ENCODE results near the gene DACH1. TPM values are rescaled to one million over a fixed set of nuclear protein-coding genes. Genes with fewer than 3 reads are reported as not detected.

DACH1 gene
- total RNA-seq, 1 experiment from 2014 or later: not detected

- ChIA-PET POLR2A (no interaction called here), CTCF (no interaction called here), RAD21 (ENCODE audit: low non-redundant PET in 1 of 2, low total read pairs in 2 of 2, uncharacterized antibody in 2 of 2, unreplicated experiment in 2 of 2) (no interaction called here)
- Histone ChIP-seq H3K27me3 (ENCODE audit: insufficient read depth, low read length) (no peaks in the 10 kb centered on the region), H3K36me3 (ENCODE audit: control insufficient read depth in 1 of 2, insufficient read depth in 2 of 2, low read length in 2 of 2) (no peaks in the 10 kb centered on the region), H3K9me2 (ENCODE audit: insufficient read depth) (no peaks in the 10 kb centered on the region), H3K4me1 (ENCODE audit: control insufficient read depth in 1 of 2, insufficient read depth in 2 of 2, low read length in 2 of 2) (no peaks in the 10 kb centered on the region), H3K4me3 (replicated peaks in 1 of 2; ENCODE audit: low read depth in 1 of 2, low read length in 2 of 2) (no peak overlapping the region), H3K79me2 (ENCODE audit: insufficient read depth, low read length) (no peaks in the 10 kb centered on the region), H3K27ac (ENCODE audit: low read depth, low read length) (no peak overlapping the region), H4K20me1 (ENCODE audit: insufficient read depth) (no peaks in the 10 kb centered on the region), H3K9ac (ENCODE audit: low read length) (no peak overlapping the region), H3K9me3 (ENCODE audit: control insufficient read depth in 1 of 2, insufficient read depth in 1 of 2, low read depth in 1 of 2, low read length in 2 of 2) (no peaks in the 10 kb centered on the region; a peak in 1 of 4 replicates), H2AFZ (ENCODE audit: low read depth, low read length, poor library complexity, severe bottlenecking) (no peak overlapping the region), H3K4me2 (ENCODE audit: low read length) (no peak overlapping the region)
- intact Hi-C loops (cut with micrococcal nuclease): no loop called here
- TF ChIP-seq EZH2phosphoT487 (IDR thresholded peaks at IDR 0.05; ENCODE audit: borderline replicate concordance): no peak
- no peak for TF ChIP-seq ZNF274 (IDR thresholded peaks at IDR 0.05; ENCODE audit: low read depth, low read length)
- no peak for TF ChIP-seq CBX3 (IDR thresholded peaks at IDR 0.05; ENCODE audit: low read depth)
- TF ChIP-seq, protein P1, sequence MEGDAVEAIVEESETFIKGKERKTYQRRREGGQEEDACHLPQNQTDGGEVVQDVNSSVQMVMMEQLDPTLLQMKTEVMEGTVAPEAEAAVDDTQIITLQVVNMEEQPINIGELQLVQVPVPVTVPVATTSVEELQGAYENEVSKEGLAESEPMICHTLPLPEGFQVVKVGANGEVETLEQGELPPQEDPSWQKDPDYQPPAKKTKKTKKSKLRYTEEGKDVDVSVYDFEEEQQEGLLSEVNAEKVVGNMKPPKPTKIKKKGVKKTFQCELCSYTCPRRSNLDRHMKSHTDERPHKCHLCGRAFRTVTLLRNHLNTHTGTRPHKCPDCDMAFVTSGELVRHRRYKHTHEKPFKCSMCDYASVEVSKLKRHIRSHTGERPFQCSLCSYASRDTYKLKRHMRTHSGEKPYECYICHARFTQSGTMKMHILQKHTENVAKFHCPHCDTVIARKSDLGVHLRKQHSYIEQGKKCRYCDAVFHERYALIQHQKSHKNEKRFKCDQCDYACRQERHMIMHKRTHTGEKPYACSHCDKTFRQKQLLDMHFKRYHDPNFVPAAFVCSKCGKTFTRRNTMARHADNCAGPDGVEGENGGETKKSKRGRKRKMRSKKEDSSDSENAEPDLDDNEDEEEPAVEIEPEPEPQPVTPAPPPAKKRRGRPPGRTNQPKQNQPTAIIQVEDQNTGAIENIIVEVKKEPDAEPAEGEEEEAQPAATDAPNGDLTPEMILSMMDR (IDR thresholded peaks at IDR 0.05 in 2 of 3, conservative IDR thresholded peaks at IDR 0.05 in 1 of 3; ENCODE audit: borderline replicate concordance in 1 of 3, insufficient read depth in 1 of 3, low read depth in 2 of 3, low read length in 2 of 3): no peak
- no peak for TF ChIP-seq EZH2 (IDR thresholded peaks at IDR 0.05)
- TF ChIP-seq RAD21 (IDR thresholded peaks at IDR 0.05; ENCODE audit: low read depth): no peak
- TF ChIP-seq, protein P2, sequence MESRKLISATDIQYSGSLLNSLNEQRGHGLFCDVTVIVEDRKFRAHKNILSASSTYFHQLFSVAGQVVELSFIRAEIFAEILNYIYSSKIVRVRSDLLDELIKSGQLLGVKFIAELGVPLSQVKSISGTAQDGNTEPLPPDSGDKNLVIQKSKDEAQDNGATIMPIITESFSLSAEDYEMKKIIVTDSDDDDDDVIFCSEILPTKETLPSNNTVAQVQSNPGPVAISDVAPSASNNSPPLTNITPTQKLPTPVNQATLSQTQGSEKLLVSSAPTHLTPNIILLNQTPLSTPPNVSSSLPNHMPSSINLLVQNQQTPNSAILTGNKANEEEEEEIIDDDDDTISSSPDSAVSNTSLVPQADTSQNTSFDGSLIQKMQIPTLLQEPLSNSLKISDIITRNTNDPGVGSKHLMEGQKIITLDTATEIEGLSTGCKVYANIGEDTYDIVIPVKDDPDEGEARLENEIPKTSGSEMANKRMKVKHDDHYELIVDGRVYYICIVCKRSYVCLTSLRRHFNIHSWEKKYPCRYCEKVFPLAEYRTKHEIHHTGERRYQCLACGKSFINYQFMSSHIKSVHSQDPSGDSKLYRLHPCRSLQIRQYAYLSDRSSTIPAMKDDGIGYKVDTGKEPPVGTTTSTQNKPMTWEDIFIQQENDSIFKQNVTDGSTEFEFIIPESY (IDR thresholded peaks at IDR 0.05; ENCODE audit: extremely low read depth, insufficient replicate concordance, low read length): no peak
- no peak for TF ChIP-seq CEBPB (IDR thresholded peaks at IDR 0.05; ENCODE audit: low read depth)
- TF ChIP-seq POLR2AphosphoS5 (IDR thresholded peaks at IDR 0.05; ENCODE audit: low read depth, low read length): no peak
- no peak for TF ChIP-seq ZFX (IDR thresholded peaks at IDR 0.05)
- no peak for TF ChIP-seq FOSL1 (IDR thresholded peaks at IDR 0.05; ENCODE audit: low read depth)
- no peak for TF ChIP-seq JUND (IDR thresholded peaks at IDR 0.05)
- TF ChIP-seq SRF (IDR thresholded peaks at IDR 0.05; ENCODE audit: low read depth): no peak
- TF ChIP-seq ELF1 (IDR thresholded peaks at IDR 0.05; ENCODE audit: borderline replicate concordance, low read depth): no peak
- TF ChIP-seq SIN3A (IDR thresholded peaks at IDR 0.05; ENCODE audit: low read depth): no peak
- TF ChIP-seq SP1 (IDR thresholded peaks at IDR 0.05; ENCODE audit: low read depth): no peak
- TF ChIP-seq, protein P3, sequence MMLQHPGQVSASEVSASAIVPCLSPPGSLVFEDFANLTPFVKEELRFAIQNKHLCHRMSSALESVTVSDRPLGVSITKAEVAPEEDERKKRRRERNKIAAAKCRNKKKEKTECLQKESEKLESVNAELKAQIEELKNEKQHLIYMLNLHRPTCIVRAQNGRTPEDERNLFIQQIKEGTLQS (IDR thresholded peaks at IDR 0.05): no peak
- TF ChIP-seq EGR1 (IDR thresholded peaks at IDR 0.05; ENCODE audit: low read depth): no peak
- BruUV-seq (replicated peaks): no TSS peak
- no peak for ATAC-seq
- DNase-seq (ENCODE audit: low read depth, low spot score): no peak
These were observed 273.4 kb downstream of the DACH1 start for GRCh38 chr13:71593566-71593965.

Measured in HCT116 (cell line).